Inflammatory macrophage treated with lipopolysaccharide for 1 hour (primary cell): ENCODE measurements around the gene AKR1D1.
"Not testable (repeated sequence)": the region's sequence is repeated elsewhere in the genome, so short reads cannot be mapped to it uniquely, and the experiment has no call there.

Experiments
- DNase-seq, 2 donors: peaks; one replicate each; pipeline ENCODE4 v3.0.0-alpha.2; 2020 to 2022

The AKR1D1 gene

DNA sequence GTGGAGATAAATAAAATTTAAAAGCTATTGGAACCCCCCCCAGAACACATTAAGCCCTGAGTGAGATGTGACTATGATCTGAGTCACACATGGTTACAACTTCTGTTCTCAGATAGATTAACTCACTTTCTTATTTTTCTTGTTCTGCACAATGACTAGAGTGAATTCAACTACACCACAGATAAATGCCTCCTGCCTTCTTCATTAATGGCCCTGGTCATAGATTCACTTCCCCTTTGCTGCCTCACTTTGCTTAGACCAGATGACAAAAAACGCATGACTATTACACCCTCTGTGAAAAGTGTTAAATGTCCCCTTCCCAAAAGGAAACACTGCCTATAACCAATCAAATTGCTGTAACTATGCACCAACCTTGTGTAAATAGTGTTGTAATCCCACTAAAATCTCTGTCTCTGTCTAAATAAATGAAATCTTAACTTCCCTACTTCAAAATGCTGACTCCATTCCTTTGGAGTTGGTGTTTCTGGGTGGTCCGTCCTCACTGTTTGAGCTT, 49.4 kb downstream of the AKR1D1 start:
- peak; percentile 80 to 94 for DNase-seq

DNA sequence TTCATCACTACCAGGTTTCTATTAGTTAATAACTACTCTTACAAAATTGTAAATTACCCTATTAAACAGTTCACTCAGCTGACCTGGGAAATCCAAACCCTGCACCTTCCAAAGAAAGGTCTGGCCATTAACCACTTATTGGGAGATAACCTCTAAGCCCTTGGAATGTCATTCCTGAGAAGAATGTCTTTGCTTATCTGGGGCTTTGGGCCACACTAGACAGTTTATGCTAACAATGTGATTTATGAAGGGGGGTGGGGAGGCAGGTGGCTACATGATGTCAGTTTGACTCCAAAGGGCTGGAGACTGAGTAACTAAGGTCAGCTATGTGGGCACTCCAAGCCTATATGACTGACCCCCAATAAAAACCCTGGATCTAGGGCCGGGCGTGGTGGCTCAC, 50.7 kb downstream of the AKR1D1 start:
- no peak for DNase-seq

DNA sequence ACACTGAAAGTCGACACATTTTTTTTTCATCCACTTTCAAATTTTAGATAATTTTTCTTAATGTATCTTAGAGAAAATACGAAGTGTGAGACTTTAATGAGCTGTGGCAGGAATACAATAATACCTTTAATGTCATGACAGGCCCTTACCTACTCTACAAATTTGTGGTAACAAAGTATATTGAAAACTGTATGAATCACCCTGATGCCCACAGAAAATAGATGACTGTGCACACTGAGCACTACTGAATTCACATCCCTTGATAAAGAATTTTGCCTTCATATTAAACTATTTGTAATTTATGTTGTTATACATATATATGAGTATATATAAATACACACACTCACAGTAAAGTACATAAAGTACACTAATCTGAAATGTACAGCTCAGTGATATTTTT, 51.7 kb downstream of the AKR1D1 start:
- DNase-seq, result no peak

DNA sequence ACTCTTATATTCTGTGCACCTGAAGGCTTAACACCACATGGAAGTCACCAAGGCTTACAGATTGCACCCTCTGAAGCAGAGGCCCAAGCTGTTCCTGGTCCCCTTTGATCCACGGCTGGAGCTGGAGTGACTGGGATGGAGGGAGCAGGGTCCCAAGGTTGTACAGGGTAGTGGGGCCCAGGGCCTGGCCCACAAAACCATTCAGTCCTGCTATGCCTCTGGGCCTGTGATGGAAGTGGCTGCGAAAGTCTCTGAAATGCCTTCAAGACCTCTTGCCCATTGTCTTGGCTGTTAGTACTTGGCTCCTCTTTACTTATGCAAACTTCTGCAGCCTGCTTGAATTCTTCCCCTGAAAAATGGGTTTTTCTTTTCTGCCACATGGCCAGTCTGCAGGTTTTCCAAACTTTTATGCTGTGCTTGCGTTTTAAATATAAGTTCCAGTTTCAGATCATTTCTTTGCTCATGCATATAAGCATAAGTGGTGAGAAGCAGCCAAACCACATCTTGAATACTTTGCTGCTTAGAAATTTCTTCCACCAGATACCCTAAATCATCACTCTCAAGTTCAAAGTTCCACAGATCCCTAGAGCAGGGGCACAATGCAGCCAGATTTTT, 53.4 kb downstream of the AKR1D1 start:
- DNase-seq, result no peak

DNA sequence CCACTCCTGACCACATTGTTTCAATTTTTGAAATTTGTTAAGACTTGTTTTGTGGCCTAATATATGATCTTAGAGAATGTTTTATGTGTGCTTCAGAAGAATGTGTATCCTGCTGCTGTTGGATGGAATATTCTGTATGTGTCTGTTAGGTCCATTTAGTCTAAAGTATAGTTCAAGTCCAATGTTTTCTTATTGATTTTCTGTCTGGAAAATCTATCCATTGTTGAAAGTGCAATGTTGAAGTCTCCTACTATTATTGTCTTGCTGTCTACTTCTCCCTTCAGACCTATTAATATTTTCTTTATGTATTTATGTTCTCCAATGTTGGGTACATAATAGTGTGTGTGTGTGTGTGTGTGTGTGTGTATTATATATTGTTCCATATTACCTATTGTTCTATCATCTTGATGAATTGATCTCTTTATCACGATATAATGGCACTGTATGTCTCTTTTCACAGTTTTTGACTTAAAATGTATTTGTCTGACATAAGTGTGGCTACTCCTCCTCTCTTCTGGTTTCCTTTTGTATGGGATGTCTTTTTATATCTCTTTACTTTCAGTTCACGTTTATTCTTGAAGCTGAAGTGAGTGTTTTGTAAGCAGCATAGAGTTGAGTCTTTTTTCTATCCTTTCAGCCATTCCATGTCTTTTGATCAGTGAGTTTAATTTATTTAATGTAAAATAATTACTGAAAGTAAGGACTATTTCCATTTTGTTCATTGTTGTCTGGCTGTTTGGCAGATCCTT, 61.3 kb downstream of the AKR1D1 start:
- DNase-seq, result no peak

DNA sequence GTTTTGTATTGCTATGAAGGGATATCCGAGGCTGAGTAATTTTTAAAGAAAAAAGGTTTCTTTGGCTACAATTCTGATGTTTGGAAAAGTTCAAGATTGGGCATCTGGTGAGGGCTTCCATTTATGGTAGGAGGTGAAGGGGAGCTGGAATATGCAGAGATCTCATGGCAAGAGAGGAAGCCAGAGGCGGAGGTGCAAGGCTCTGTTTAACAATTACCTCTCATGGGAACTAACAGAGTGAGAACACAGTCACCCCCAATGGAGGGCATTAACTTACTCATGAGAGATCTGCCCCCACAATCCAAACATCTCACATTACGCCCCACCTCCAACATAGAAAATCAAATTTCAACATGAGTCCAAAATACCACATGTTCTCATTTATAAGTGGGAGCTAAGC, 62.0 kb downstream of the AKR1D1 start:
- no peak for DNase-seq

DNA sequence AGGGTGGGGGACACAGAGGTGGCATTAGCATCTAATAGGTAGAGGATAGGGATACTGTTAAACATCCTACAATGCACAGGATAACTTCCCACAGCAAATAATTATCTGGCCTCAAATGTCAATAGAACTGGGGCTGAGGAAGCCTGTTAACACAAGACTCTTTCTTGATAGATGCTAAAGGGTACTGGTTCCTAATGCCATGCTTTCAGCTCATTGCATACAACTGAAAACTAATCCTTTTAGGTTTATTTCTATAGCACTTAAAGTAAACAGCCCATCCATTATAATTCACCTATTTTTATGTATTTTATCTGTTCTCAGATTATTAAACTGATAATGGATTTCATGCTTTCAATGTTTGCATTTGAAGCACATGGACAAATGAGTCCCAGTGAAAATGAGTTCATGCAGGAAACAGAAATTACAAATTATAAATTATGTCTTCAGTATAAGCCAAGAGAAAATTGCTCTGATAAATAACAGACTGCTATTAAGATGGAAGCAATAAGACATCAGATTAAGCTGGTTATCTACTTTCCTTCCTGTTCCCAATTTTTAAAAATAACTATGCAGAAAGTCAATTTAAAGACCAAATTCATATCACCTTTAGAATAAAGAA, 66.4 kb downstream of the AKR1D1 start:
- no peak for DNase-seq

DNA sequence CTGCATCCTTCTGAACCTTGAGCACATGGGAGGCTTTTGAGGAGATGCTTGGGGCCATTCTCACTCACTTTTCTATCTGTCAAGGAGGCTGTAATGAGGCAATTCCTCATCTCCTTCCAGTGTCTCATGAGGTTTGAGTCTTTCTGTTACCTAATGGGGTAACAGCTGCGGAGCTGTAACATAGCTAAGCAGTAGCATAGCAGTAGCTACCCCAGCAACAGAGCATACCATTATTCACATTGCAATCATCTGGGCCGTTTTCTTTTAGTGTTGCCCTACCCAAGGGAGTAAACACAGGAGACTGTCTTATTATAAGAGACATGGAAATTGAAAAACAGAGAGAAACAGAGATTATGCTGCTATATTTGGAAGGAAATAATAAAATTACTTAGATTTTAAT, 68.7 kb downstream of the AKR1D1 start:
- DNase-seq, result no peak

DNA sequence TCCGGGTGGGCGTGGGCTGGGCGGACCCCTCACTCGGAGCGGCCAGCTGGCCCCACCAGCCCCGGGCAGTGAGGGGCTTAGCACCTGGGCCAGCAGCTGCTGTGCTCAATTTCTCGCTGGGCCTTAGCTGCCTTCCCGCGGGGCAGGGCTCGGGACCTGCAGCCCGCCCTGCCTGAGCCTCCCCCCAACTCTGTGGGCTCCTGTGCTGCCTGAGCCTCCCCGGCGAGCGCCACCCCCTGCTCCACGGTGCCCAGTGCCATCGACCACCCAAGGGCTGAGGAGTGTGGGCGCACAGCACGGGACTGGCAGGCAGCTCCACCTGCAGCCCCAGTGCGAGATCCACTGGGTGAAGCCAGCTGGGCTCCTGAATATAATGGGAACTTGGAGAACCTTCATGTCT, 70.0 kb downstream of the AKR1D1 start:
- DNase-seq, result not testable (repeated sequence)

DNA sequence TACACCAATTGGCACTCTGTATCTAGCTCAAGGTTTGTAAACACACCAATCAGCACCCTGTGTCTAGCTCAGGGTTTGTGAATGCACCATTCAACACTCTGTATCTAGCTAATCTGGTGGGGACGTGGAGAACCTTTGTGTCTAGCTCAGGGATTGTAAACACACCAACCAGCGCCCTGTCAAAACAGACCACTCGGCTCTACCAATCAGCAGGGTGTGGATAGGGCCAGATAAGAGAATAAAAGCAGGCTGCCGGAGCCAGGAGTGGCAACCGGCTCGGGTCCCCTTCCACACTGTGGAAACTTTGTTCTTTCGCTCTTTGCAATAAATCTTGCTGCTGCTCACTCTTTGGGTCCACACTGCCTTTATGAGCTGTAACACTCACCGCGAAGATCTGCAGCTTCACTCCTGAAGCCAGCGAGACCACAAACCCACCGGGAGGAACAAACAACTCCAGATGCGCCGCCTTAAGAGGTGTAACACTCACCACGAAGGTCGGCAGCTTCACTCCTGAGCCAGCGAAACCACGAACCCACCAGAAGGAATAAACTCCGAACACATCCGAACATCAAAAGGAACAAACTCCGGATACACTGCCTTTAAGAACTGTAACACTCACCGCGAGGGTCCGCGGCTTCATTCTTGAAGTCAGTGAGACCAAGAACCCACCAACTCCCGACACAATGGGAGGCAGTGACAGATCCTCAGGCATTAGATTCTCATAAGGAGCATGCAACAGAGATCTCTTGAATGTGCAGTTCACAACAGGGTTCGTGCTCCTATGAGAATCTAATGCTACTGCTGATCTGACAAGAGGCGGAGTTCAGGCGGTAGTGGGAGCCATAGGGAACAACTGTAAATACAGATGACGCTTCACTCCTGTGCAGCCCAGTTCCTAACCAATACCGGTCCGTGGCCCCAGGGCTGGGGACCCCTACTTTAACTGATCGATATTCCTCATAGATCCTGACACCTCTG, 70.8 kb downstream of the AKR1D1 start:
- DNase-seq, result not testable (repeated sequence)

DNA sequence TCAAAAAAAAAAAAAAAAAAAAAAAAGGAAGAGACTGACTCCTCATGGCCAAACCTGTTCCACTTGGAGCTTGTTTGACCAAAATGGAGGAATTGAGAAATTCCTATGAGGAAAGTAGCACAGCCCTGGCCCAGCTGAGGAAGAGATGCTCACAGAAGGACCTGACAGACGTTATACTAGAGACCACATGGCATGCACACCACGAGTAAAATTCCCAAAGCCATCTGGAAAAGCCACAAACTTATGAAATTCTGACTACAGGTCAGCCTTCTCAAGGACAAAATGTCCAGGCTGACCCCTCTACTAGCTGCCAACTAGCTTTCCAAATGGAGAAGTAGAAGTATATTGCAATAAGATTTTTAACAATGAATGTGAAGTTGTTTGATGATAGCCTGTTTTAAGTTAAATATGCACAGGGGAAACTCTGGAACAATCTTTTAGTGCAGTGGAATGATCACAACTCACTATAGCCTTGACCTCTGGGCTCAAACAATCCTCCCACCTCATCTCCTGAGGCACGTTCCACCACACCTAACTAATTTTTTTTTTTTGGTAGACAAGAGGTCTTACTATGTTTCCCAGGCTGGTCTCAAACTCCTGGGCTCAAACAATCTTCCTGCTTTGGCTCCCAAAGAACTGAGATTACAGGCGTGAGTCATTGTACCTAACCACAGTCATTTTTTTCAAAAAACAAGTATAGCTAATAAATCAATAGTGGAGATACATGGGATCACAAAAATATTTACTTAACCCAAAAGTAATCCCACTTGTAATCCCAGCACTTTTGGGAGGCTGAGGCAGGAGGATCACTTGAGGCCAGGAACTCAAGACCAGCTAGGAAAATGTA, 75.7 kb downstream of the AKR1D1 start:
- no peak for DNase-seq

DNA sequence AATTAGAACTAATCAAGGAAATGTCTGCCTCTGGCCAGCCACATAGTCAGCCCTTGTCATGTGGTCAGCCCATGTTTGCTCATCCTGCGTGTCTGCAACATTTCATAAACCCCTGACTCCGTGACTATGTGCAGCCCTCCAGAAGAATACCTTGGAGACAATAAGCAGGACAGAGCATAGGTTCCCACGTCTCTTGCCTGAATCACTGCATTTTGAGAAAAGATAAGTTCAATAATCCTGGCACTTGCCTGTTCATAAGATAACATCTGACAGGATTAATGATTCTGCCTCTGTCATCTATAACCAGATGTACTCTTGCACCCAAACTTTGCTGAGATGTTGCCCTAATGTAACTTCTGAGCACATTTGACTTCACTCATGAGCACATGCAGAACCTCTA, 78.4 kb downstream of the AKR1D1 start:
- no peak for DNase-seq

DNA sequence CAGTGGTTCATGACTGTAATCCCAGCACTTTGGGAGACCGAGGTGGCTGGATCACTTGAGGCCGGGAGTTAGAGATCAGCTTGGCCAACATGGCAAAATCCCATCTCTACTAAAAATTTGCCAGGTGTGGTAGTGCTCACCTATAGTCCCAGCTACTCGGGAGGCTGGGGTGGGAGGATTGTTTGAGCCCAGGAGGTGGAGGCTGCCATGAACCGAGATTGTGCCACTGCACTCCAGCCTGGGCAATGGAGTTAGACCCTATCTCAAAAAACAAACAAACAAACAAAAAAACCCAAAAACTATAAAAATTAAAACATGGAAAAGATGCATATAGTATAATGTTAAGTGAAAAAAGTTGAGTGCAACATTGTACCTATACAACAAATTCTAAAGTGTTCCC, 81.4 kb downstream of the AKR1D1 start:
- DNase-seq, result no peak

DNA sequence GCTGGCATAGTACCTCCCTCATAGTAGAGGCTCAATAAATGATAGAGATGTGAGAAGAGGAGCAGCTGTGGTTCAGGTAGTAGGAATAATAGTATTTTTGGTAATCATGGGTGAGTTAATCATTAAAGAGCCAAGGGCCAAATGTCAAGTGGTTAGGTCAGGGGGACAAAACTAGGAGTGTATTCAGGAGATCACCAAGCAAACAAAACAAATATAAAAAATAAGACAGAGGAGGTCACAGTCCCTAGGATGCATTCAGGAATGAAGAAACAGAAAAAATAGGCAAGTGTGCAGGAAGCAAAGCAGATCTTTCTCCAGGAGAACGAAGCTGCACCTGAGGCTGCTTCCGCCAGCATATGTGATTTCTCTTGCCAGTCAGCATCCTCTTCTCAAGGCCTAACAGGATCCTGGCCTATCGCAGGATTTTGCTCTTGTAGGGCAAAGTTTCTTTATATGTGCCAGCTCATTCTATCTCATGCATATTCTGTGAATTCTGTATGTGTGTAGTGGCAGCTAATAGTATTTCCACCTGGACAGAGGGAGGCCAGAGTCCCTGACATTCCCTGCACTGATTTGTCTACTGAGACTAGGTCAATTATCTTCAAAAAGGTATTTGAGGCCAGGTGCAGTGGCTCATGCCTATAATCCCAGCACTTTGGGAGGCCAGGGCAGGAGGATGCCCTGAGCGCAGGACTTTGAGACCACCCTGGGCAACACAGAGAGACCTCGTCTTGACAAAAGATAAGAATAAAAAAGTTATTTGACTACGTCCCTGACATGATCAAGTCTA, 82.7 kb downstream of the AKR1D1 start:
- no peak for DNase-seq

DNA sequence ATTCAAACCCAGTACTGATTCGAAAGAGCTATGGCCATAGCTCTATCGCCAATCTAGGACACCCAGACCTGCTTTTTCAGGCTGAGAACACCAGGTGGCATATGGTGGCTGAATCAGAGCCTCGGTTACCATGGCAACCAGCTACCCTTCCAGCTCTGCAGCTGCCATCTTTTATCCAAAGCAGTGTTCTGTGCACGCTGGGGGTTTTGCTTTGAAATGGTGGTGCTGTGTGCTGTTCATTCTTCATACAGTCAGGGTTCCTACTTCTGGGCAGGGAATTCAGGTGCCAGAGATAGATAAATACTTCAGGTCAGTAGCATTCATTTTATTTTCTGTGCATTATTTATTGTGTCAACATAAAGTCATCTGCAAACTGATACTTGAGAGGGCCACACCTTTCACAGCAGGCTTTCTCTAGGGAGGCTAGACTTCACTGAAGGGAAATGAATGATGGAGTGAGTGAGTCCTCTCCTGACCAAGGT, 85.4 kb downstream of the AKR1D1 start:
- DNase-seq, result peak; percentile 83 to 87

DNA sequence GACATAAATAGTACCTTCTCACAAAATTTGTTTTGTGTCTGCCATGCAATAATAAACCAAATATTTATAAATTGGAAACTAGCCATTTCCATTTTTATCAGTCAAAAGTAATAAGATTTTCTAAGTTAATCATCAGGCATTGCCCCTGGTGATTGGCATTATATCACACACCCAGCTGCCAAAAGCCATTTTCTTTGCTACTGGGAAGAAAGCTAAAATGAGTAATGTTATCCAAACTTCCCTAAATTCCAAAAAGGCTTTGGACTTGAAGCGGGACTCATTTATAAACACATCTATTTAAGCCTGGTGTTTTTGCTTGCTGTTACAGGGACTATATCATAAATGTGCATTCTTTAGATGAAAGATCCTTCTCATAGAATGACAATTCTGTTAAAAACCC, 86.0 kb downstream of the AKR1D1 start:
- DNase-seq, result no peak

DNA sequence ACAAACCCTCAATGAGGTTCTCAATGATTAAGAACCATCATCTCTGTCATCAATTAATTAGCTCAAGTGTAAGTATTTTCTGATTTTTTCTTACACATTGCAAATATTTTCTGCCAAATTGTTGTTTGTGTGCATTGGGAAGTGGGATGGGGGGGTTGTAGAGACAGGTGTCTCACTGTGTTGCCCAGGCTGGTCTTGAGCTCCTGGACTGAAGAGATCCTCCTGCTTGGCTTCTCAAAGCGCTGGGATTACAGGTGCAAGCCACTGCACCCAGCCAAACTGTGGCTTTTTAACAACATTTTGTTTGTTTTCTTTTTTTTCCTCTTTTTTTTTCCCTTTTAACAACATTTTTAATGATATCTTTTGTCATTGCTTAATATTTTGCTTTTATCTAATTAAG, 87.5 kb downstream of the AKR1D1 start:
- DNase-seq, result no peak

DNA sequence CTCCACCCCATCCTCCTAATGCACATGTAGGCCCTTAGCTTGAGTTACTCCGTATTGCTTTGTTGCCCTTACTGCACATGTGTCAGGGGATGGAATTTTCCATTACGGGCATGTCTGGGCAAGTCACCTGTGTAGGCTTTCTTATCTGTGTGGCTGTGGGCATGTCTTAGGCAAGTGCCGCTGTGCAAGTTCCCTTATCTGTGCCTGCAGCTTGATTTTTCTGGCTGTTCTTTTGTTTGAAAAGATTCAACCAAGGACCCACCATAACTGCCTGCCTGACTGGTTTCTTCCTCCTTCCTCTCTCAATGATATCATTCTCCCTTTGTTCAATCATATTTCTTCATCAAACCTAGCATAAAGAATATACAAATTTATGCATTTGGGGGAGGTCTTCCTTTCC, 88.5 kb downstream of the AKR1D1 start:
- DNase-seq, result no peak

DNA sequence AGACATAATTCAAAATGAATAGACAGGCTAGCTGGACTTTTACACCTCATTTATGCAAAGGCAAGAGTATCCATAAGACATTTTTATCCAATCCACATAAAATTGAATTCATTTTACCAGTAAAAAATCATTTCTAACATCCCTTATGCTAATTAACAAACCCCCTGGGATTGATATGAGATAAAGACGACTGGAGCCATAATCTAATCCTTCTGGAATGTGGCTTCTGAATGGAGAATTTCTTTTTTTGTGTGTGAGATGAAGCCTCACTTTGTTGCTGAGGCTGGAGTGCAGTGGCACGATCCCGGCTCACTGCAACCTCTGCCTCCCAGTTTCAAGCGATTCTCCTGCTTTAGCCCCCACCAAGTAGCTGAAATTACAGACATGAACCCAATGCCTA, 90.4 kb downstream of the AKR1D1 start:
- DNase-seq, result no peak

DNA sequence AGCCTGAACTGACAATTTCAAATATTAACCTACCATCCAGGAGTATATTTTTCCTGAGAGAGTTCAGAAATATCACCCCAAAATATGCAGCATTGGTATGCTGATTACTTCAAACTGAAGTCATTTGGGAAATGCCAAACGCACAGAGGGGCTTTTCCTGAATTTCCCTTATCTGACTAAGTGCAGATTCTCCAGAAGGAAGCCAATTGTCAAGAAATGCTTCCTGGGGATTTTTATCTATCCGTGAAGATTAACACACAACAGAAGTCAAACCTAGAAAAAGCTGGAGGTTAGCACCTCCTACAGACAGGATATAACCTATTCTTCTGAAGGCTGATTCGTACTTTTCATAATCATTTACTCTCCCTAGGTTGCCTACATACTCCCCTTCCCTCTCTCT, 91.0 kb downstream of the AKR1D1 start:
- peak; percentile 11 to 60 for DNase-seq

DNA sequence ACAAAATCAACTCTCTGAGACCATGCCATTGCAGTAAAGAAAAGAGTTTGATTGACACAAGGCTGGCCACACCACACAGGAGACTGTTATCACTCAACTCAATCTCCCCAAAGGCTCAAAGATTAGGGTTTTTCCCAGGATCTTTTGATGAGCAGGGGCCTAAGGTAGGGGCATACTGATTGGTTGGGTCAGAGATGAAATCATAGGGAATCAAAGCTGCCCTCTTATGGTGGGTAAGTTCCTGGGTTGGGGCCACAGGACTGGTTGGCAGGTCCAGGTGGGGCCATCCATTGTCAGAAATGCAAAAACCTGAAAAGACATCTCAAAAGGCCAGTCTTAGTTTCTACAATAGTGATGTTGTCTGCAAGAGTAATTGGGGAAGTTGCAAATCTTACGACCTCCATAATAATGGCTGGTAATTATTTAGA, 91.6 kb downstream of the AKR1D1 start:
- DNase-seq, result no peak
